Activated CD8-positive, alpha-beta memory T cell treated with anti-CD3 and anti-CD28 coated beads, Interleukin-2, amount 50 U/mL, for 1 hour (primary cell): ENCODE data around the gene ZMAT3.
"Not testable (repeated sequence)": the region's sequence is repeated elsewhere in the genome, so short reads cannot be mapped to it uniquely, and the experiment has no call there.

Experiments used
- DNase-seq: peaks from one replicate; pipeline ENCODE4 v3.0.0-alpha.2; 2020; ENCODE audit errors: extremely low read depth

ZMAT3 gene, protein sequence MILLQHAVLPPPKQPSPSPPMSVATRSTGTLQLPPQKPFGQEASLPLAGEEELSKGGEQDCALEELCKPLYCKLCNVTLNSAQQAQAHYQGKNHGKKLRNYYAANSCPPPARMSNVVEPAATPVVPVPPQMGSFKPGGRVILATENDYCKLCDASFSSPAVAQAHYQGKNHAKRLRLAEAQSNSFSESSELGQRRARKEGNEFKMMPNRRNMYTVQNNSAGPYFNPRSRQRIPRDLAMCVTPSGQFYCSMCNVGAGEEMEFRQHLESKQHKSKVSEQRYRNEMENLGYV

DNA sequence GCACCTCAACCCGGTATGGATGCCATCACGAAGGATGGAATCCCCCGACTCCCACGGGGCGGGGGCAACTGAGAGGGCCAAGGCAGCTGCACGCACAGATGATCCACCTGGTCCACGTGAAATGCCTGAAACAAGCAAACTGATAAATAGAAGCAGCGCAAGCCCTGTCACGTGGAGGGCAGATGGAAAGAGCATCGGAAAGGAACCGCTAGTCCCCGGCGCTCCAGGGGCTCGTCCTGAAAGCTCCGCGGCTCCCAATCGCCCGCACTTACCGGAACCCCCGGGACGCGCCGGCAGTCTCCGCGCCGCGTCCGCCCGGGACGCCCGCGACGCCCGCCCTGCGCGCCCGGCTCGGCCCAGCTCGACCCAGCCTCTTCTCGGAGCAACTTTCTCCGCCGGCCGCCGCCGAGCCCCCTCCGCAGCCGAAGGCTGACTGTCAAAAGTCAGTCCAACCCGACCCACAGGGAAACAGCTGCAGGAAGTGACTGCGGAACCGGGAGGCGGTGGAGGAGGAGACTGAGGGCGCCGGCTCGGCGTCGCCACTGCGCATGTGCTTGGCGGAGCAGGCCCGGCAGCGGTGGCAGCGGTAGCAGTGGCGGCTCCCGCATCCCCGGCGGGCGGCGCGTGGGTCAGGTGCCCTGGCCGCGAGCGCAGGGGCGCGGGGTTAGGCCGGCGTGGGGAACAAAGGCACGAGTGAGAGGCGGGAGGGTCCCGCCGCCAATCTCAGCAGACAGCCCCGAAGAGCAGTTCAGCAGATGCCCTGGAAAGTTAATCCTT is at the start of gene ZMAT3:
Gene ZMAT3, minus strand, starts transcription at position 487 of the 777 bp plus-strand sequence. CDS start 4,057 bp downstream, outside the sequence.
- peak; percentile 70 for DNase-seq

DNA sequence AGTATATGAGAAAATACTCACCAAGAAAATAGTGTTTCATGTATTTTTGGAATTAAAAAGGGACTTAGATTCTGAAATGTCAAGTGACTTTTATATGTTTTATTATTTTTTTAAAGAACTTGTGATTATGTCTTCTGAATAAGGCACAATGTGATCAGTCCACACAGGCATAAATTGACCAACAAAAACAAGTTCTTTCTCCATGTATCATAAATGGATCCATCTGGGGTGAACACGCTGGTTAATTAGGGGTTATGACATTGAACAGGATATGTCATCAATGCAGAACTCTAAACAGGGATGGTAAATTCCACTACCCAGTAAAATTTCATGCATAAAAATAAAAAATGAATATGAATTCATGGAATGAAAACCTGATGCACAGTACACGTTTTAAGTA is 45.2 kb upstream of the ZMAT3 start:
- DNase-seq = no peak

DNA sequence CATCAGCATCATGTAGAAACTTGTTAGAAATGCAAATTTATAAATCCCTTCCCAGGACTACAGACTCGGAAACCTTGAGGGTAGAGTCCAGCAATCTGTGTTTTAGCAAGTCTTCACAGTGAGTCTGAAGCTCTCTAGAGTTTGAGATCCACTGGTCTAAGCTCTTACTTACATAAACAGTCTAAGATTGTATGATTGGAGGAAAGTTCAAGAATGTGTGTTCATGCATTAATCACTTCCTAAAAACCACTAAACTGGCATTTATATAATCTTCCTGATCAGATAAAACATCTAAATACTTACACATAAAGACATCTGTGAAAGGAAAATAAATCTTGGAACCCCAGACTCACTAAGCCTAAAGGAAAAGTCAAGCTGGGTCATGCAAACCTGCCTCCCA is 43.8 kb upstream of the ZMAT3 start:
- not testable (repeated sequence) for DNase-seq

DNA sequence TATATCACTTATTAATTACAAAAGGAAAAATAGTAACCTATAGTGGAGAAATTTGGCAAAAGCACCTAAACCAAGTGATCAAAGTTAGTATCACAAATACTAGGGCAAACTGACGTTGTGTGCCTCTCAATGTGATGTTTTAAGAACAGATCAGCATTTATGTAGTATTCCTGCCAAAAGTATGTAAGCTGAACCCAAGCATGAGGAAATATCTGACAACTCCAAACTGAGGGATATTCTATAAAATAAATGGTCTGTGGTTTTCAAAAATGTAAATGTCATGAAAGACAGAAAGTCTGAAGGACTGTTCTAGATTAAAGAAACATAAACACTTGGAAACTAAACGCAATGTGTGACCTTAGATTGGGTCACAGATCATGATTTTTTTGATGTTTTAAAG is 42.3 kb upstream of the ZMAT3 start:
- no peak for DNase-seq

DNA sequence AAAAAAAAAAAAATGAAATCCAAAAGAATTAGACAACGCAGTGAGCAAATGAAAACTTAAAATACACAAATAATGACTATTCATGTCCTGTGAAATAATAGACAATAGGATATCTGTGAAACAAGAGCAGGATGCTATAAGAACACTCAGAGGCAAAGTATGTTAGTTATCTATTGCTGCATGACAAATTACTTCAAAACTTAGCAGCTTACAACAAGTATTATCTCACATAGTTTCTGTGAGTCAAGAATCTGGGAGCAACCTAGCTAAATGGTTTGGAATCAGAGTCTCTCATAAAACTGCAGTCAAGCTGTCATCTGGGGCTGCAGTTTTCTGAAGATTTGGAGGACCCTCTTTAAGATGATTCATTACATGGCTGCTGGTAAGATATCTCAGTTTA is 36.5 kb upstream of the ZMAT3 start:
- DNase-seq = no peak

DNA sequence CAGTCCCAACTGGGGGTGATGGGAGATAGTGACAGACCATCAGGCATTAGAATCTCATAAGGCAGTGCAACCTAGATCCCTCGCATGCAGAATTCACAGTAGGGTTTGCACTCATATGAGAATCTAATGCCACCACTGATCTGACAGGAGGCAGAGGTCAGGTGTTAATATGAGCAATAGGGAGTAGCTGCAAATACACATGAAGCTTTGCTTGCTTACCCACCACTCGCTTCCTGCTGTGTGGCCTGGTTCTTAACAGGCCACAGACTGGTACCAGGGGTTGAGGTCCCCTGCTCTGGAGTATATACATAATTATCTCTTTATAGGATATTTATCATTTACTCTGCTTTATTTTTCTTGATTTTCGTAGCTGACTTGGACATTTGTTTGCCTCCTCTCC is 36.0 kb upstream of the ZMAT3 start:
- no peak for DNase-seq

DNA sequence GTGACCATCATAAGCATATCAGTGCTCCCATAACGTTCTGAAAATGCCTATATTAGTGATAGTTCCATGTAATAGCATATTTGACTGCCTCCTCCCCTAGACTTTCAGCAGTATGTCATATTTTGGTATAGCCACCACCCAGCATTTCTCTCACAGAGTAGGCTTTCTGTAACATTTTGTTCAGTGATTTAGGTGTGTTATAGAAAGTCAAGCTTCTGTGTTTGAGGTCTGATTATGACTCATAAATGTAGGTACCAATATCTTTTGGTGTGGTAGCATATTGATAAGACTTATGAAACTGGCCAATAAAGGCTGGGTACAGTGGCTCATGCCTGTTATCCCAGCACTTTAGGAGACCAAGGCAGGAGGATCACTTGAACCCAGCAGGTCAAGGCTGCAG is 34.3 kb upstream of the ZMAT3 start:
- no peak for DNase-seq

DNA sequence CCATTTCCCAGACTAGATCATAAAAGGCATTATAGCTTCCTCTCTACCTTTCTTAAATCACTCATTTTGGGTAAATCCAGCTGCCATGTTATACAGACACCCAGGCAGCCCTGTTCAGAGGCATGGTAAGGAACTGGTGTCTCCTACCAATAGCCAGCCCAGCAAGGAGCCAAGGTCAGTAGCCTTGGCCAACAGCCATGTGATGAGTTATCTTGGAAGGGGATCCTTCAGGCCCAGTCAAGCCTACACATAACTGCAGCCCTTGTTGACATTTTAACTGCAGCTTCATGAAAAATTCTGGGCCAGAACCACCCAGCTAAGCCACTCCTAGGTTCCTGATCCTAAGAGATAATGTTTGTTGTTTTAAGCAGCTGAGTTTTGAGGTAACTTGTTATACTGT is 29.0 kb upstream of the ZMAT3 start:
- DNase-seq = no peak

DNA sequence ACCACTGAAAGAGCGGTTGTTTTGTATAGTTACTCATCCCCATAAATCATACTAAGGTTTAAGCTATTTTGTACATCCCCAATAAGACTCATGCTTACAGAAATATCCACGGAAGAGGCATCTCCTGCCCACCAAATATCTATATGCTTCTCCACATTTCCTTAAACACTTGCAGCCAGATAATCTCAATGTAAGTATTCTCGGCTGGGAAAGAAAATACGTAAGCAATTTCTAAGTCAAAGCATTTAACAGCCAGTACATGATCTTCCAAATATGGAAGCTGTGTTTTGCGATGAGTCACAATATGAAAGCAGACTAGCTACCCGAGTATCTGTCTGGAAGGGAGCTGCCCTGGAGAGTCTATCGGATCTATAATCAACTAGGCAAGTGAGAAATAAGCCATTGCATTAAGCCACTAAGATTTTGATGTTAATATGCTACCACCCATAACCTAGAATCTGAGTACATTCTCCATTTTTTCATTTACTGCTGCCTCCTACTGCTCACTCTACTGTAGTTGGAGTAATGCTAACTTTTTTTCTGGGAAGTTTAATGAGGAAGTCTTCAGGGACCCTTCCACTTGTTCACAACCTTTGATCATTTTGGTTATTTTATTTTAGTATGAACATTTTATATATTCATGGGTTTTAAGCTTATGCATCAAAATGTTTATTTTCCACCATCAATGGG is 26.9 kb upstream of the ZMAT3 start:
- DNase-seq = no peak

DNA sequence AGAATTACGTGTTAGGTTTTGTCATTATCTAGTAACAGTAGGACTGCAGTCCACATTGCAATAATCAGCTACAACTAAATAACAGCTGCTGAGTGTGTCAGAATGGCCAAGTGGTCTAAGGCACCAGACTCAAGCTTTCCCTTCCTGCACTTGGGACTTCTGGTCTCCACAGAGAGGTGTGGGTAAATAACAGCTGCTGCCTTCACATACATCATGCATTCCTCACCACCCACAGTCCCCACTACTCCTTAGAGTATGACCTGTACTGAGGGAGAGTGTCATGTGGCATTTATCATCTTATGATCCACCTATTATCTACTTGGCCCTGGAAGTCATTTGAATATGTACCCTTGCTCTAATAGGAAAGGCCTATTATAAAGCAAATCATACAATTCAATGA is 22.2 kb upstream of the ZMAT3 start:
- DNase-seq = no peak

DNA sequence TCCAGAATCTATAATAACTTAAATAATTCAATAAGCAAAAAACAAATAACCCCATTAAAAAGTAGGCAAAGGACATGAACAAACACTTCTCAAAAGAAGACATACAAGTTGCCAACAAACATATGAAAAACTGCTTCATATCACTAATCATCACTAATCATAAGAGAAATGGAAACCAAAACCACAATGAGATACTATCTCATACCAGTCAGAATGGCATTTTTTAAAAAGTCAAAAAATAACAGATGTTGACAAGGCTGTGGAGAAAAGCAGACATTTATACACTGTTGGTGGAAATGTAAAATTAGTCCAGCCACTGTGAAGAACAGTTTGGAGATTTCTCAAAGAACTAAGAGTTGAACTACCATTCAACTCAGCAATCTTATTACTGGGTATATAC is 19.5 kb upstream of the ZMAT3 start:
- DNase-seq = no peak

DNA sequence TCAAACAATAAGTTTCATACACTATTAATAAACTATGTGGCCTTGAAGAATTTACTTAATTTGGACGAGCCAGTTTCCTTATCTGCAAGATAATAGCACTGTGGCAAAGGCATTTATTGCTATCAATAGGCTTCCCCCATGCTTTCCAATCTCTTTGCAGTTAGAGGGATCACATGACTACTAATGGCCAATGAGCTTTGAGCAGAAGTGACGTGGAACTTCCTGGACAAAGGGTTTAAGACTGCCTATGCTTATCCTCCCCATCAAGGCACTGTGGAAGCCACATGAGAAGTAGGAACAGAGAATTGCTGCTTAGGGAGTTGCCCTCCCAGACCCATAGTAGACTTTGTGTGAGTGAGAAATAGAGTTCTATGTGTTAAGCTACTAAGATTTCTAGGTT is 16.7 kb upstream of the ZMAT3 start:
- DNase-seq = no peak

DNA sequence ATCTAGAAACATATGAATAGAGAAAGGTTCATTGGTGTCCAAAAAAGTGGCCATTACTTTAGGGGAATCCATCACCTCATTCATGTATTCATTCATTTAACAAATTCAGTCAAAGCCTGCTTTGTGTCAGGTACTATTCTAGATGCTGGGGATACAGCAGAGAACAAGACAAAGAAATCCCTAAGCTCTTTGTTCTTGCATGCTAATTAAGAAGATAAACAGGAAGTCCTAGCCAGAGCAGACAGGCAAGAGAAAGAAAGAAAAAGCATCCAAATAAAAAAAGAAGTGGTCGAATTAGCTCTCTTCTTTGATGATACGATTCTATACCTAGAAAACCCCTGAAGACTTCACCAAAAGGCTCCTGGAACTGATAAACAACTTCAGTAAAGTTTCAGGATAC is 12.4 kb upstream of the ZMAT3 start:
- no peak for DNase-seq

DNA sequence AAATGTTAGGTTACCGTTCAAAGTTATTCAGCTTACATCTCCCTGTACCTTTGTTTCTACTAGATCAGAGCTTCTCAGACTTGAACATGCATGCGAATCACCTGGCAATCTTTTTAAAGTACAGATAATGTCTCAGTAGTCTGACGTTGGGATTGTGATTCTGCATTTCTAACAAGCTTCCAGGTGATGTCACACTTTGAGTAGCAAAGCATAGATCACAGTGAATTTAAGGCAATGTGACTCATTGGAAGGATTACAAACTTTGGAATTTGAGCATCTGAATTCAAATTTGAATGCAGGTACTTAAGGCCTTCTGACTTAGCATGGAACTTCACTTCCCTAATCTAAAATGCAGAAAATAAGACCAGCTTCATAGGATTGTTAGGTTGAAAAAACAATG is 10.8 kb upstream of the ZMAT3 start:
- DNase-seq = no peak

DNA sequence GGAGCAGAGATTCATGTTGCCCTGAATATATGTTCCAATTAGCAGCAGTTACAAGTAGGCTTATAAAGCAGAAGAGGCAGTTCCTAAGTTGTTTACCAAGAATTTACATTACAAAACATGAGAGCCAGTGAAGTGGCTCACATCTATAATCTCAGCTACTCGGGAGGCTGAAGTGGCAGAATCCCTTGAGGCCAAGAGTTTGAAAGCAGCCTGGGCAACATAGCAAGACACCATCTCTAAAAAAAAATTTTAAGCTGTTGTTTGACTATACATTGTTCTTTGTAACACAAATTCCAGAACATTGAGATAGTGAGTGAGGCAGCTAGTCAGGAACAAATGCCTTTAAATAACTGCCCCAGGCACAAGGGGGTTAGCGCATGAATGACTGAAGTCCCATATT is 10.3 kb upstream of the ZMAT3 start:
- DNase-seq = no peak

DNA sequence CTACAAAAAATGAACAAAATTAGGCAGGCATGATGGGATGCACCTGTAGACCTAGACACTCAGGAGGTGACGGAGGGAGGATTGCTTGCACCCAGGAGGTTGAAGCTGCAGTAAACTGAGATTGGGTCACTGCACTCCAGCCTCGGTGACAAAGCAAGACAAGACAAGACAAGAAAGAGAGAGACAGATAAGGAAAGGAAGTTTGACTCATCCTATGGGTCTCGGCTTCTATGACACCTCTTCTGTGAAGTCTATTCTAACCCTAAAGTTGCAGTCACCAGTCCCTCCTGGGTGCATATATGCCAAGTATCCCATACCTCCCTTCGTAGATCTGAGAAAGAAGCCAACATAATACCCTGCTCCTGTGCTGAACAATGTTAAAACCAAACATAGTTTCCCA is 7.9 kb upstream of the ZMAT3 start:
- DNase-seq = no peak

DNA sequence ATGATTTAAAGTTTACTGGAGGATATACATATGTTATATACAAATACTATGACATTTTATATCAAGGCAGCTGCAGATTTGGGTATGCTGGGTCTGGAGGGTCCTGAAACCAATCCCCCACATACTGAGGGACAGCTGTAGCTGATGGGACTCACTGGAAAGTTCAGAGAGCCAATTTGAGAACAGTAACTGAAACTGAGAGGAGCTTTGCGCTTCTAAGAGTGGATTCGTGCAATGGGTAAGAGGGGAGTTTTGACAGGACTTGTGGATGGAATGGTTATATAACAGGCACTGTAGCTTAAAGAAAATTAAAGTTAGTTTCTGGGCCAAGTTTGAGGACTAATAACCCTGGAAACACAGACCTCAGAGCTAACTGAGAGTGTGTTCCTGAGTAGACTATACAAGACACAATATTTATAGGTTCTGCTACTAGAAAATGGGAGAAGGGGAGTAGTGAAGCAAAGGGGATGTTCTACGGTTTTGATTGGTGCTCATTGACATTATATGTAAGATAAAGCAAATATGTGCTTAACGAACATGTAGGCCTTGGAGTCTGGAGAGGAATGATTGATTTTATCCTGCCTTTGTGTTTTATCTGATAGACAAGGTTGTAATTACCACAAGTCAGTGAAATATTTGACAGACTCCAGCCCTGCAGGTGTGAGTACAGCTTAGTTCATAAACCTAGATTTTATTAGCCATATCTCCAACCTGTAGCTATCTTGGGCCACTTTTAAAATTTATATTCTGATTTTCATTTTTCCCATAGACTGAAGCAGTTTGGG is 4.8 kb upstream of the ZMAT3 start:
- DNase-seq = no peak

DNA sequence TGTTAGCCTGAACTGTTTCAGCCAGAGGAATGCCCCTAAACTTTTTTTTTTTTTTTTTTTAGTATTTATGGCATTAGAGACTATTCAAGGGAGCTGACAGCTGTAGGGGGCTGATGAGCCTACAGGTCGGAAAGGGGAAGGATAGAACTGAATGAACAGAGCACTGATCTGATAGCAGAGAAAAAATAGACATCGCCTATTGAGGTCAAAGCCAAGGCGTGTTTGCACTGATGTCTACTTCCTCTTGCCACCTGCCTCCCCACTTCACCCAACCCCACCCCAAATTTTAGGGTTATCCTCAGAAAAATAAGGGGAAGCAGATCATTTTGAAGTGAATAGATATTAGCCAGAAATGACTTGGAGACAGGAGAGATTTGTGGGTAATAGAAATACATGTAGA is 3.0 kb upstream of the ZMAT3 start:
- no peak for DNase-seq

DNA sequence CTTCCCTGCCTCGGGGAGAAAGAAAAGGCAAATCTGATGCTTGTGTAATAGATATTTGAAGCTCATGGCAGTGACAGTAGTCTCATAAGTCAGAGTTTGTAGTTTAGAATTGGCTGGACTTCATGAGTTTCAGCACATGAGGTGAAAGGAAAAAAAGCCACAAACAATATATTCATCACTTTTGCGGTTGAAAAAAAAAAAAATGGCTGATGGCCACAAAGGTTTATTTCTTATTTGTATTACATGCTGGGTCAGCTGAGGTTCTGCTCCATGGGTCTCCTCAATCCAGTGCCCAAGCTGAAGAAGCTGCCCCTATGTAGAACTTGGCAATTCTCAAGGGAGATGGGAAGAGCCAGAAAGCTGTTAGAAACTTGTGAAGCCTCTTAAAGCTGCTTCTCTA is 2.2 kb upstream of the ZMAT3 start:
- DNase-seq = no peak

DNA sequence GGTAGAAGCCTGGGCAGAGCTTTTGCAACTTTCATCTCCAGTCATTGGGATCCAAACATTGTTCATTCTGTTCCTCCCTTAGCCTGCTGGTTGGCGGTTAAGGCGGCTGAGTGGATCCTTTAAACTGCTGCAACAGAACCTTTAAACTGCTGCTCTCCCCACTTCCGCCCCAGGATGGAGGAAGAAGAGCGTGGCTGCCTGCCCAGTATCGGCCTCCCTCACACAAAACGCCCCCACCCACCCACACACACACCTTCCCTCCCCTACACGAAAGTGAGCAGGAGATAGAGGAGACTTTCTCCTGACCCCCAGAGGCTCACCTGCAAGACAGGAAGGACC is 460 bp upstream of the ZMAT3 start:
- no peak for DNase-seq

DNA sequence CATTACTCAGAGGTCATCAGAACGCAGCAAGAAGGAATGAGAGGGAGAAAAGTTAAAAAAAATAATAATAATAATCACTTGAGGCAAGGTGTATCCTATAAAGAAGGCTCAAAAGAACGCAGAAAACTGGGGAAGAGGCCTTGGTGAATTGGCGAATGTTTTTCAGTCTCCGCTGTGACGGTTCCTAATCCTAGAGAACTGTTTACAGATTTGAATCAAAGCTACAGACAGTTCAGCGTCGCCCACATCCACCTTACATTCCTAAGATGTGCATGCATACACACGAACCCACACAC is 634 bp downstream of the ZMAT3 start:
- DNase-seq = no peak

DNA sequence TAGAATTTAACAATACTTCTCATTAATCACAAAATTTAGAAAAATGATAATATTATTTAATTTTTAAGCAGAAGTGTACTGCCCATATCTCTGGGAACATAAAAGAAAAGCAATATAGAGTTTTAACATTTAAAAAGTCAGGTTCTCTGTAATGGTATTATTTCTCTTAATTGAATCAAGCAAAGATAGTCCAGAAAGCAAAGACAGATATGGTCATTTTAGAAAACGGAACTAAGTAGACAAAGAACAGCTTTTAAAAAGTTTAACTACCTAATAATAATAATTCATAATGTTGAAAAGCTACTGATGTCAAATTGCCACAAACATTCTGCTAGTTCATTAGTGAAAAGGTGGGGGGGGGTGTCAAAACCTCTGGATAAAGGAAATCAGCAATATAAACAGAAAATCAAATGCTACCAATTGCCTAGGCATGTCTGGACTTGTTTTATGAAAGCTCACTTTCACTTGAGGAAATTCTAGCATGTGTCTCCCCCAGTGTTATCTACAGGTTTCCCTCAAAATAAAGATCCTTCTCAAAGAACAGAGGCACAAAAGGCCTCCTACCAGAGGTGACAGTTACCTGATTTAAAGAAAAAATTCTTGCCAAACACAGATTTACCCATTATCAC is 1.7 kb downstream of the ZMAT3 start:
- DNase-seq = no peak
